22Rv1 (cell line): Measurements from ENCODE around the gene ITPR1.

Experiments
- CTCF ChIP-seq: fragments of 450-650 bp; IDR thresholded peaks from 2 replicates; pipeline ENCODE4 v1.5.1; 2017; ENCODE audit warnings: mild to moderate bottlenecking
- ZFX ChIP-seq: fragments of 450-650 bp; IDR thresholded peaks from 2 replicates; pipeline ENCODE4 v1.6.1; 2017; ENCODE audit warnings: antibody characterized with exemption, borderline replicate concordance

GRCh38 chr3:4546346-4547178, 53.4 kb downstream of the ITPR1 start:
- TF ChIP-seq CTCF (no peak), ZFX (no peak)
